HCT116 (cell line): Measurements from ENCODE around the gene GMPPA. TPM values are rescaled to one million over a fixed set of nuclear protein-coding genes. Genes with fewer than 3 reads are reported as not detected.

ENCODE experiments used
- ATAC-seq: fragments of 200-7000 bp; cut with Tn5 transposase; 2 replicates; pipeline ENCODE4 v1.9.1; 2020; ENCODE audit warnings: mild to moderate bottlenecking, moderate library complexity
- BruUV-seq: library from RNA; stranded (reverse); fragments of 400-500 nt; replicated peaks from 2 replicates; lab custom pipeline; 2021; lab: Mats Ljungman, UMichigan
- CTCF ChIA-PET: fragments of 300-600 bp; sonication (Branson Sonifier 250); formaldehyde crosslinking; loops from one replicate; lab custom pipeline; 2021; ENCODE audit warnings: antibody characterized with exemption; lab: Charles Lee
- POLR2A ChIA-PET: fragments of 300-600, 350-600 bp; sonication (Branson Sonifier 250); formaldehyde crosslinking; loops from one replicate; lab custom pipeline; 2021; ENCODE audit warnings: antibody characterized with exemption; lab: Charles Lee
- RAD21 ChIA-PET, 2 experiments: fragments of 300-600 bp; sonication (Branson Sonifier 250); formaldehyde crosslinking; loops; one replicate each; lab custom pipeline; 2023; ENCODE audit warnings: low total read pairs in 2 of 2; ENCODE audit not compliant: uncharacterized antibody in 2 of 2, unreplicated experiment in 2 of 2, low non-redundant PET in 1 of 2; lab: Charles Lee
- DNase-seq: peaks from one replicate; pipeline ENCODE4 v3.0.0-alpha.2; 2010; ENCODE audit warnings: low read depth, low spot score
- H2AFZ ChIP-seq: fragments of 200-600 bp; shearing (Covaris generic), sonication (generic); 2 replicates; pipeline ENCODE4 v1.6.1; 2017; ENCODE audit warnings: low read depth, mixed run types, mixed read lengths, antibody characterized with exemption, low read length; ENCODE audit not compliant: poor library complexity, severe bottlenecking
- H3K27ac ChIP-seq: 2 replicates; pipeline ENCODE4 v1.5.1; 2012; ENCODE audit warnings: low read depth, low read length
- H3K27me3 ChIP-seq: fragments of 200-600 bp; sonication (generic); 2 replicates; pipeline ENCODE4 v1.6.1; 2016; ENCODE audit warnings: mixed run types, low read length, mixed read lengths; ENCODE audit not compliant: insufficient read depth
- H3K36me3 ChIP-seq, 2 experiments: fragments of 200-500 bp in 1 of 2; fragments of 200-600 bp in 1 of 2; sonication (Bioruptor generic) in 1 of 2; sonication (generic) in 1 of 2; 2 replicates each; pipeline versions ENCODE4 v1.5.1 to v1.6.1; 2014 to 2016; ENCODE audit warnings: low read length in 2 of 2, inconsistent platforms in 1 of 2, mixed read lengths in 1 of 2, mixed run types in 1 of 2; ENCODE audit not compliant: insufficient read depth in 2 of 2, control insufficient read depth in 1 of 2
- H3K4me1 ChIP-seq, 2 experiments: fragments of 200-600 bp in 1 of 2; sonication (generic) in 1 of 2; 2 replicates each; pipeline versions ENCODE4 v1.5.1 to v1.6.1; 2012 to 2017; ENCODE audit warnings: low read length in 2 of 2, inconsistent platforms in 1 of 2, mild to moderate bottlenecking in 1 of 2, mixed read lengths in 1 of 2, mixed run types in 1 of 2, moderate library complexity in 1 of 2; ENCODE audit not compliant: insufficient read depth in 2 of 2, control insufficient read depth in 1 of 2
- H3K4me2 ChIP-seq: fragments of 200-600 bp; sonication (generic); 2 replicates; pipeline ENCODE4 v1.6.1; 2017; ENCODE audit warnings: mixed run types, low read length, mixed read lengths
- H3K4me3 ChIP-seq, 2 experiments: fragments of 200-600 bp in 1 of 2; sonication (generic) in 1 of 2; replicated peaks in 1 of 2; 2 replicates each; pipeline ENCODE4 v1.5.1; 2011 to 2016; ENCODE audit warnings: low read length in 2 of 2, control low read depth in 1 of 2, low read depth in 1 of 2, mild to moderate bottlenecking in 1 of 2, mixed read lengths in 1 of 2, mixed run types in 1 of 2
- H3K79me2 ChIP-seq: fragments of 200-600 bp; sonication (generic); 2 replicates; pipeline ENCODE4 v1.6.1; 2017; ENCODE audit warnings: mild to moderate bottlenecking, mixed run types, low read length, moderate library complexity, mixed read lengths; ENCODE audit not compliant: insufficient read depth
- H3K9ac ChIP-seq: fragments of 200-600 bp; sonication (generic); 2 replicates; pipeline ENCODE4 v1.6.1; 2016; ENCODE audit warnings: low read length, mixed read lengths
- H3K9me2 ChIP-seq: fragments of 200-600 bp; sonication (generic), shearing (Covaris generic); 2 replicates; pipeline ENCODE4 v1.6.1; 2017; ENCODE audit warnings: mixed run types, mild to moderate bottlenecking, moderate library complexity; ENCODE audit not compliant: insufficient read depth
- H3K9me3 ChIP-seq, 2 experiments: fragments of 200-500 bp in 1 of 2; fragments of 200-600 bp in 1 of 2; sonication (Bioruptor generic) in 1 of 2; sonication (generic) in 1 of 2; 2 replicates each; pipeline ENCODE4 v1.6.1; 2014 to 2017; ENCODE audit warnings: low read length in 2 of 2, mixed read lengths in 2 of 2, inconsistent platforms in 1 of 2, low read depth in 1 of 2, mild to moderate bottlenecking in 1 of 2, mixed run types in 1 of 2, moderate library complexity in 1 of 2; ENCODE audit not compliant: control insufficient read depth in 1 of 2, insufficient read depth in 1 of 2
- H4K20me1 ChIP-seq: fragments of 200-600 bp; sonication (generic), shearing (Covaris generic); 2 replicates; pipeline ENCODE4 v1.6.1; 2017; ENCODE audit warnings: mixed run types, mild to moderate bottlenecking, moderate library complexity; ENCODE audit not compliant: insufficient read depth
- CTCF ChIP-seq, 3 experiments: fragments of 200-600 bp in 1 of 3; sonication (generic) in 1 of 3; IDR thresholded peaks in 2 of 3; conservative IDR thresholded peaks in 1 of 3; 2 replicates each; pipeline ENCODE4 v1.5.1; 2012 to 2017; ENCODE audit warnings: low read depth in 2 of 3, low read length in 2 of 3, antibody characterized with exemption in 1 of 3, borderline replicate concordance in 1 of 3, control low read depth in 1 of 3, mild to moderate bottlenecking in 1 of 3, mixed read lengths in 1 of 3, mixed run types in 1 of 3, moderate library complexity in 1 of 3; ENCODE audit not compliant: insufficient read depth in 1 of 3
- EZH2phosphoT487 ChIP-seq: fragments of 200-600 bp; IDR thresholded peaks from 2 replicates; pipeline ENCODE4 v1.6.1; 2018; ENCODE audit warnings: antibody characterized with exemption, borderline replicate concordance
- POLR2AphosphoS5 ChIP-seq: IDR thresholded peaks from 2 replicates; pipeline ENCODE4 v1.6.1; 2011; ENCODE audit warnings: mild to moderate bottlenecking, low read depth, low read length, moderate library complexity
- RAD21 ChIP-seq: IDR thresholded peaks from 2 replicates; pipeline ENCODE4 v1.6.1; 2012; ENCODE audit warnings: low read depth, mild to moderate bottlenecking
- ZBTB33 ChIP-seq: IDR thresholded peaks from 2 replicates; pipeline ENCODE4 v1.6.1; 2011; ENCODE audit warnings: mild to moderate bottlenecking, low read length, moderate library complexity; ENCODE audit not compliant: insufficient replicate concordance; ENCODE audit errors: extremely low read depth
- intact Hi-C: fragments of 100-400 bp; cut with micrococcal nuclease; formaldehyde crosslinking; loops from 2 replicates; pipeline ENCODE4 v1.10.0; 2022
- total RNA-seq: library from RNA; stranded (reverse); gene quantifications from one replicate; pipeline ENCODE4 v1.2.1, GENCODE V29; 2021; ENCODE audit not compliant: unreplicated experiment

GMPPA gene
- total RNA-seq, 1 experiment from 2014 or later: 71.8 TPM

GRCh38 chr2:219509780-219510511, 11.3 kb downstream of the GMPPA start:
- Histone ChIP-seq H3K27me3 (no peaks in the 10 kb centered on the region), H3K36me3 (no peaks in the 10 kb centered on the region; a peak in 1 of 4 replicates), H2AFZ (no peak overlapping the region), H4K20me1 (no peaks in the 10 kb centered on the region), H3K79me2 (no peaks in the 10 kb centered on the region)
- RAD21 ChIA-PET: interaction anchor here (1.5 to 1.6 kb wide), 2 partner anchors 20 kb away, joined by 10 read pairs; no protein-coding TSS in a partner anchor
- intact Hi-C loops: no loop called here
- no TSS peak for BruUV-seq
- TF ChIP-seq EZH2phosphoT487: no peak
- TF ChIP-seq CTCF (IDR thresholded peaks at IDR 0.05 in 2 of 3, conservative IDR thresholded peaks at IDR 0.05 in 1 of 3; ENCODE audit: borderline replicate concordance in 1 of 3, insufficient read depth in 1 of 3, low read depth in 2 of 3, low read length in 2 of 3): peak; percentile 59 to 91 (median 80); a peak in 5 of 6 replicates
- TF ChIP-seq RAD21: peak; percentile 70
- TF ChIP-seq POLR2AphosphoS5: peak; percentile 23; the same call in 1 of the 2 replicates
- no peak for TF ChIP-seq ZBTB33
- TF ChIP-seq, all 23 proteins: peak for 3
- peak overlapping the region; percentile 37 for H3K4me2 ChIP-seq
- ChIA-PET CTCF (interaction anchor here (0.5 to 4.4 kb wide), 10 partner anchors 8 to 223 kb away, joined by 3 to 56 read pairs (median 7); partner anchors contain the start of gene GMPPA), POLR2A (interaction anchor here (0.7 to 1.4 kb wide), 4 partner anchors 10 to 20 kb away, joined by 3 to 5 read pairs (median 4); partner anchors contain the start of gene GMPPA)
- H3K4me3 ChIP-seq: 0 out of 4 replicates have a peak overlapping the region, but pooled peaks of 1 of the 2 experiments have one; percentile 2
- ATAC-seq (peak; percentile 90), DNase-seq (no peak)
- H3K9me3 ChIP-seq: no peaks in the 10 kb centered on the region
- no peak overlapping the region for H3K27ac ChIP-seq
- peaks cover 0 to 19% of the 10 kb centered on the region in 2 experiments; a peak in 2 of 4 replicates for H3K4me1 ChIP-seq
- no peak overlapping the region; the same call in 1 of the 2 replicates for H3K9ac ChIP-seq
- no peaks in the 10 kb centered on the region for H3K9me2 ChIP-seq
